Liver (tissue), 9 donors: ENCODE data around the gene OPTC. TPM values are rescaled to one million over a fixed set of nuclear protein-coding genes. Genes with fewer than 3 reads are reported as not detected.

Source experiments
- DNase-seq: peaks from one replicate; pipeline ENCODE4 v3.0.0-alpha.2; 2017; ENCODE audit warnings: low spot score
- H3K27ac ChIP-seq, 2 donors: one replicate each; pipeline ENCODE4 v1.7.0; 2013; ENCODE audit warnings: inconsistent platforms in 2 of 2, low read length in 2 of 2, control low read depth in 1 of 2, low read depth in 1 of 2, mild to moderate bottlenecking in 1 of 2
- H3K27me3 ChIP-seq, 4 donors: one replicate each; pipeline versions ENCODE4 v1.6.1 to v1.7.0; 2013; ENCODE audit warnings: low read length in 3 of 4, inconsistent platforms in 1 of 4, mild to moderate bottlenecking in 1 of 4, moderate library complexity in 1 of 4; ENCODE audit not compliant: control insufficient read depth in 4 of 4, insufficient read depth in 4 of 4
- H3K36me3 ChIP-seq, 4 donors: one replicate each; pipeline versions ENCODE4 v1.6.1 to v1.7.0; 2013; ENCODE audit warnings: low read length in 3 of 4, mild to moderate bottlenecking in 3 of 4, low read depth in 1 of 4, moderate library complexity in 1 of 4; ENCODE audit not compliant: control insufficient read depth in 4 of 4, insufficient read depth in 3 of 4
- H3K4me1 ChIP-seq, 4 donors: one replicate each; pipeline versions ENCODE4 v1.6.1 to v1.7.0; 2013; ENCODE audit warnings: low read length in 3 of 4, mild to moderate bottlenecking in 3 of 4, moderate library complexity in 1 of 4; ENCODE audit not compliant: control insufficient read depth in 4 of 4, insufficient read depth in 4 of 4
- H3K4me3 ChIP-seq, 3 donors: one replicate each; pipeline versions ENCODE4 v1.6.1 to v1.7.0; 2013; ENCODE audit warnings: low read length in 3 of 3, control low read depth in 1 of 3, low read depth in 1 of 3, mild to moderate bottlenecking in 1 of 3
- H3K9ac ChIP-seq, 2 donors: one replicate each; pipeline ENCODE4 v1.7.0; 2013; ENCODE audit warnings: low read length in 2 of 2, mild to moderate bottlenecking in 2 of 2, moderate library complexity in 2 of 2, control low read depth in 1 of 2, low read depth in 1 of 2
- H3K9me3 ChIP-seq, 4 donors: one replicate each; pipeline versions ENCODE4 v1.6.1 to v1.7.0; 2013; ENCODE audit warnings: low read length in 3 of 4; ENCODE audit not compliant: control insufficient read depth in 4 of 4
- ATF3 ChIP-seq: IDR thresholded peaks from 2 replicates; pipeline ENCODE4 v1.6.1; 2016; ENCODE audit warnings: antibody characterized with exemption
- EGR1 ChIP-seq, 2 donors: IDR thresholded peaks; 2 replicates each; pipeline ENCODE4 v1.6.1; 2016 to 2018; ENCODE audit warnings: antibody characterized with exemption in 2 of 2, low read depth in 2 of 2
- FOXA1 ChIP-seq: IDR thresholded peaks from 2 replicates; pipeline ENCODE4 v1.6.1; 2016; ENCODE audit warnings: antibody characterized with exemption
- FOXA2 ChIP-seq: IDR thresholded peaks from 2 replicates; pipeline ENCODE4 v1.6.1; 2016; ENCODE audit warnings: antibody characterized with exemption
- HNF4A ChIP-seq, 2 donors: conservative IDR thresholded peaks; 2 replicates each; pipeline ENCODE4 v1.6.1; 2016; ENCODE audit warnings: antibody characterized with exemption in 2 of 2, mild to moderate bottlenecking in 2 of 2
- HNF4G ChIP-seq: IDR thresholded peaks from 2 replicates; pipeline ENCODE4 v1.6.1; 2016; ENCODE audit warnings: antibody characterized with exemption
- JUND ChIP-seq, 2 donors: IDR thresholded peaks; 2 replicates each; pipeline ENCODE4 v1.6.1; 2016; ENCODE audit warnings: antibody characterized with exemption in 2 of 2
- NR2F2 ChIP-seq: IDR thresholded peaks from 2 replicates; pipeline ENCODE4 v1.6.1; 2016; ENCODE audit warnings: antibody characterized with exemption
- RAD21 ChIP-seq, 2 donors: IDR thresholded peaks; 2 replicates each; pipeline ENCODE4 v1.6.1; 2016; ENCODE audit warnings: antibody characterized with exemption in 2 of 2, mild to moderate bottlenecking in 2 of 2
- RXRA ChIP-seq, 2 donors: IDR thresholded peaks; 2 replicates each; pipeline ENCODE4 v1.6.1; 2017 to 2018; ENCODE audit warnings: antibody characterized with exemption in 2 of 2, mild to moderate bottlenecking in 1 of 2
- SP1 ChIP-seq: IDR thresholded peaks from 2 replicates; pipeline ENCODE4 v1.6.1; 2018; ENCODE audit warnings: antibody characterized with exemption, mild to moderate bottlenecking
- TAF1 ChIP-seq: conservative IDR thresholded peaks from 2 replicates; pipeline ENCODE4 v1.6.1; 2016; ENCODE audit warnings: antibody characterized with exemption, mild to moderate bottlenecking
- YY1 ChIP-seq: IDR thresholded peaks from 2 replicates; pipeline ENCODE4 v1.6.1; 2016; ENCODE audit warnings: antibody characterized with exemption, mild to moderate bottlenecking
- ZBTB33 ChIP-seq: IDR thresholded peaks from 2 replicates; pipeline ENCODE4 v1.6.1; 2016; ENCODE audit warnings: antibody characterized with exemption
- WGBS: extraction: QIAGEN DNeasy Blood & Tissue Kit; methylation state at CpG from one replicate; pipeline ENCODE4 v1.1.7; 2013; 5-methylcytosine and 5-hydroxymethylcytosine counted together
- polyA plus RNA-seq, 2 donors: library from polyadenylated mRNA; stranded (reverse) in 1 of 2; unstranded in 1 of 2; fragments of 200-250 nt in 1 of 2; fragments of >200 nt in 1 of 2; fragmentation: Nextera tagmentation in 1 of 2; extraction: Ambion mirVana in 1 of 2; gene quantifications; one replicate each; pipeline versions ENCODE4 v1.2.1 to v1.2.3, GENCODE V29; 2013 to 2015
- total RNA-seq, 2 donors: library from RNA; depleted of rRNA; stranded (reverse); fragments of >200 nt; gene quantifications; one replicate each; pipeline ENCODE4 v1.2.3, GENCODE V29; 2014
- TF ChIP-seq, protein P1 (sequence below): IDR thresholded peaks from 2 replicates; pipeline ENCODE4 v1.6.1; 2016; ENCODE audit warnings: antibody characterized with exemption, mild to moderate bottlenecking
- TF ChIP-seq, protein P2 (sequence below): IDR thresholded peaks from 2 replicates; pipeline ENCODE4 v1.6.1; 2016; ENCODE audit warnings: antibody characterized with exemption
- TF ChIP-seq, protein P3 (sequence below): fragments of 150-350 bp; IDR thresholded peaks from 2 replicates; pipeline ENCODE4 v1.5.1; 2017; ENCODE audit warnings: improper control_type of control experiment, low read depth, low read length; ENCODE audit not compliant: missing input control
- donor health status: healthy.
- donor health status: healthy.
- donor health status: healthy.
- donor health status: healthy.
- donor health status: healthy.

The OPTC gene
- total and polyA plus RNA-seq, 4 donors: not detected

- TF ChIP-seq, protein P1, sequence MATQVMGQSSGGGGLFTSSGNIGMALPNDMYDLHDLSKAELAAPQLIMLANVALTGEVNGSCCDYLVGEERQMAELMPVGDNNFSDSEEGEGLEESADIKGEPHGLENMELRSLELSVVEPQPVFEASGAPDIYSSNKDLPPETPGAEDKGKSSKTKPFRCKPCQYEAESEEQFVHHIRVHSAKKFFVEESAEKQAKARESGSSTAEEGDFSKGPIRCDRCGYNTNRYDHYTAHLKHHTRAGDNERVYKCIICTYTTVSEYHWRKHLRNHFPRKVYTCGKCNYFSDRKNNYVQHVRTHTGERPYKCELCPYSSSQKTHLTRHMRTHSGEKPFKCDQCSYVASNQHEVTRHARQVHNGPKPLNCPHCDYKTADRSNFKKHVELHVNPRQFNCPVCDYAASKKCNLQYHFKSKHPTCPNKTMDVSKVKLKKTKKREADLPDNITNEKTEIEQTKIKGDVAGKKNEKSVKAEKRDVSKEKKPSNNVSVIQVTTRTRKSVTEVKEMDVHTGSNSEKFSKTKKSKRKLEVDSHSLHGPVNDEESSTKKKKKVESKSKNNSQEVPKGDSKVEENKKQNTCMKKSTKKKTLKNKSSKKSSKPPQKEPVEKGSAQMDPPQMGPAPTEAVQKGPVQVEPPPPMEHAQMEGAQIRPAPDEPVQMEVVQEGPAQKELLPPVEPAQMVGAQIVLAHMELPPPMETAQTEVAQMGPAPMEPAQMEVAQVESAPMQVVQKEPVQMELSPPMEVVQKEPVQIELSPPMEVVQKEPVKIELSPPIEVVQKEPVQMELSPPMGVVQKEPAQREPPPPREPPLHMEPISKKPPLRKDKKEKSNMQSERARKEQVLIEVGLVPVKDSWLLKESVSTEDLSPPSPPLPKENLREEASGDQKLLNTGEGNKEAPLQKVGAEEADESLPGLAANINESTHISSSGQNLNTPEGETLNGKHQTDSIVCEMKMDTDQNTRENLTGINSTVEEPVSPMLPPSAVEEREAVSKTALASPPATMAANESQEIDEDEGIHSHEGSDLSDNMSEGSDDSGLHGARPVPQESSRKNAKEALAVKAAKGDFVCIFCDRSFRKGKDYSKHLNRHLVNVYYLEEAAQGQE: no peak
- TF ChIP-seq ATF3 (no peak), HNF4A (conservative IDR thresholded peaks at IDR 0.05) (no peak), JUND (IDR thresholded peaks at IDR 0.05) (no peak), SP1 (no peak), EGR1 (IDR thresholded peaks at IDR 0.05; ENCODE audit: low read depth in 2 of 2) (no peak)
- TF ChIP-seq, protein P2, sequence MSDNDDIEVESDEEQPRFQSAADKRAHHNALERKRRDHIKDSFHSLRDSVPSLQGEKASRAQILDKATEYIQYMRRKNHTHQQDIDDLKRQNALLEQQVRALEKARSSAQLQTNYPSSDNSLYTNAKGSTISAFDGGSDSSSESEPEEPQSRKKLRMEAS: no peak
Observed at GRCh38 chr1:203516184-203516583, 22.2 kb downstream of the OPTC start (continued).

GRCh38 chr1:203516906-203517305, 23.0 kb downstream of the OPTC start:
- WGBS: 73% methylated on average over 5 of the region's 5 CpGs
- no peaks in the 10 kb centered on the region for H3K9me3 ChIP-seq
- no peak overlapping the region for H3K27ac ChIP-seq
- H3K36me3 ChIP-seq: no peaks in the 10 kb centered on the region
- no peak overlapping the region for H3K4me3 ChIP-seq
- H3K27me3 ChIP-seq: no peaks in the 10 kb centered on the region
- no peaks in the 10 kb centered on the region for H3K4me1 ChIP-seq
- TF ChIP-seq HNF4A (conservative IDR thresholded peaks at IDR 0.05) (no peak), NR2F2 (no peak), RAD21 (IDR thresholded peaks at IDR 0.05) (no peak), FOXA2 (no peak), HNF4G (no peak), EGR1 (IDR thresholded peaks at IDR 0.05; ENCODE audit: low read depth in 2 of 2) (no peak), FOXA1 (no peak), ZBTB33 (no peak), RXRA (IDR thresholded peaks at IDR 0.05) (no peak), SP1 (no peak), JUND (IDR thresholded peaks at IDR 0.05) (no peak), TAF1 (no peak), ATF3 (no peak), YY1 (no peak)
- TF ChIP-seq, protein P2: no peak
- TF ChIP-seq, protein P3, sequence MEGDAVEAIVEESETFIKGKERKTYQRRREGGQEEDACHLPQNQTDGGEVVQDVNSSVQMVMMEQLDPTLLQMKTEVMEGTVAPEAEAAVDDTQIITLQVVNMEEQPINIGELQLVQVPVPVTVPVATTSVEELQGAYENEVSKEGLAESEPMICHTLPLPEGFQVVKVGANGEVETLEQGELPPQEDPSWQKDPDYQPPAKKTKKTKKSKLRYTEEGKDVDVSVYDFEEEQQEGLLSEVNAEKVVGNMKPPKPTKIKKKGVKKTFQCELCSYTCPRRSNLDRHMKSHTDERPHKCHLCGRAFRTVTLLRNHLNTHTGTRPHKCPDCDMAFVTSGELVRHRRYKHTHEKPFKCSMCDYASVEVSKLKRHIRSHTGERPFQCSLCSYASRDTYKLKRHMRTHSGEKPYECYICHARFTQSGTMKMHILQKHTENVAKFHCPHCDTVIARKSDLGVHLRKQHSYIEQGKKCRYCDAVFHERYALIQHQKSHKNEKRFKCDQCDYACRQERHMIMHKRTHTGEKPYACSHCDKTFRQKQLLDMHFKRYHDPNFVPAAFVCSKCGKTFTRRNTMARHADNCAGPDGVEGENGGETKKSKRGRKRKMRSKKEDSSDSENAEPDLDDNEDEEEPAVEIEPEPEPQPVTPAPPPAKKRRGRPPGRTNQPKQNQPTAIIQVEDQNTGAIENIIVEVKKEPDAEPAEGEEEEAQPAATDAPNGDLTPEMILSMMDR: no peak
- TF ChIP-seq, protein P1: no peak
- H3K9ac ChIP-seq: no peak overlapping the region
- DNase-seq: no peak
